Naive thymus-derived CD4-positive, alpha-beta T cell (primary cell): ENCODE data around the gene NPL. TPM values are rescaled to one million over a fixed set of nuclear protein-coding genes. Genes with fewer than 3 reads are reported as not detected.

Experiments used
- ATAC-seq: fragments of 150-1000 bp; cut with Tn5 transposase; 2 replicates; pipeline ENCODE4 v1.10.0; 2021; ENCODE audit warnings: mild to moderate bottlenecking, moderate library complexity
- CTCF ChIA-PET: fragments of 350-600 bp; sonication (Branson Sonifier 250); formaldehyde crosslinking; loops from one replicate; lab custom pipeline; 2021; ENCODE audit warnings: antibody characterized with exemption; lab: Charles Lee
- POLR2A ChIA-PET: fragments of 350-600 bp; sonication (Branson Sonifier 250); formaldehyde crosslinking; loops from one replicate; lab custom pipeline; 2021; ENCODE audit warnings: antibody characterized with exemption, inconsistent platforms; lab: Charles Lee
- DNase-seq, 9 donors: peaks; one replicate each; pipeline versions ENCODE4 v3.0.0 to v3.0.0-alpha.2; 2020 to 2022; ENCODE audit warnings: mixed read lengths in 1 of 9
- H3K27ac ChIP-seq: one replicate; pipeline ENCODE4 v1.7.0; 2013; ENCODE audit warnings: mild to moderate bottlenecking, low read depth, low read length, moderate library complexity
- H3K27me3 ChIP-seq, 2 donors: one replicate each; pipeline ENCODE4 v1.7.0; 2013; ENCODE audit warnings: low read length in 2 of 2, mild to moderate bottlenecking in 2 of 2, moderate library complexity in 2 of 2; ENCODE audit not compliant: control insufficient read depth in 2 of 2, insufficient read depth in 2 of 2
- H3K36me3 ChIP-seq, 3 experiments: 1 replicate in 2 of 3; 2 replicates in 1 of 3; pipeline ENCODE4 v1.7.0; 2013; ENCODE audit warnings: low read length in 3 of 3, mild to moderate bottlenecking in 3 of 3, moderate library complexity in 1 of 3; ENCODE audit not compliant: insufficient read depth in 3 of 3, control insufficient read depth in 2 of 3
- H3K4me1 ChIP-seq, 2 donors: one replicate each; pipeline ENCODE4 v1.7.0; 2013; ENCODE audit warnings: low read length in 2 of 2, mild to moderate bottlenecking in 2 of 2, moderate library complexity in 1 of 2; ENCODE audit not compliant: control insufficient read depth in 2 of 2, insufficient read depth in 2 of 2
- H3K4me3 ChIP-seq: 2 replicates; pipeline ENCODE4 v1.7.0; 2013; ENCODE audit warnings: mild to moderate bottlenecking, low read length
- H3K9me3 ChIP-seq, 3 experiments: 1 replicate in 2 of 3; 2 replicates in 1 of 3; pipeline ENCODE4 v1.7.0; 2013; ENCODE audit warnings: low read length in 3 of 3; ENCODE audit not compliant: control insufficient read depth in 2 of 3
- H3K27ac Mint-ChIP-seq, 9 donors: one replicate each; pipeline ENCODE4 v1.8.0; 2020 to 2022; ENCODE audit warnings: mixed read lengths in 9 of 9, mild to moderate bottlenecking in 8 of 9, moderate library complexity in 5 of 9, inconsistent platforms in 2 of 9
- H3K27me3 Mint-ChIP-seq, 5 donors: one replicate each; pipeline ENCODE4 v1.8.0; 2021 to 2022; ENCODE audit warnings: mixed read lengths in 5 of 5, mild to moderate bottlenecking in 1 of 5
- H3K36me3 Mint-ChIP-seq, 5 donors: one replicate each; pipeline ENCODE4 v1.8.0; 2020 to 2022; ENCODE audit warnings: mixed read lengths in 5 of 5, mild to moderate bottlenecking in 3 of 5, inconsistent platforms in 1 of 5
- H3K4me1 Mint-ChIP-seq, 7 donors: one replicate each; pipeline ENCODE4 v1.8.0; 2020 to 2022; ENCODE audit warnings: mixed read lengths in 7 of 7, mild to moderate bottlenecking in 3 of 7, inconsistent platforms in 1 of 7
- H3K4me3 Mint-ChIP-seq, 10 donors: one replicate each; pipeline ENCODE4 v1.8.0; 2020 to 2022; ENCODE audit warnings: mild to moderate bottlenecking in 10 of 10, mixed read lengths in 10 of 10, moderate library complexity in 6 of 10, inconsistent platforms in 2 of 10
- H3K9me3 Mint-ChIP-seq, 11 donors: one replicate each; pipeline ENCODE4 v1.8.0; 2020 to 2022; ENCODE audit warnings: mixed read lengths in 11 of 11, mild to moderate bottlenecking in 4 of 11, inconsistent platforms in 1 of 11, moderate library complexity in 1 of 11
- intact Hi-C, 2 donors: fragments of 100-400 bp; cut with micrococcal nuclease; formaldehyde crosslinking; loops; one replicate each; pipeline ENCODE4 v1.15.1; 2023
- polyA plus RNA-seq, 2 donors: library from polyadenylated mRNA; unstranded; fragments of 300-500 nt; fragmentation: Illumina TruSeq; gene quantifications; one replicate each; pipeline ENCODE4 v1.2.3, GENCODE V29; 2021
- total RNA-seq, 6 experiments: library from RNA in 5 of 6; stranded (reverse) in 5 of 6; gene quantifications; 1 replicate in 5 of 6; 2 replicates in 1 of 6; pipeline ENCODE4 v1.2.3 and lab custom pipeline; 2021 to 2026

The NPL gene
- total and polyA plus RNA-seq, 7 experiments from 2014 or later = 3.0 to 20.8 (median 6.9) TPM

DNA sequence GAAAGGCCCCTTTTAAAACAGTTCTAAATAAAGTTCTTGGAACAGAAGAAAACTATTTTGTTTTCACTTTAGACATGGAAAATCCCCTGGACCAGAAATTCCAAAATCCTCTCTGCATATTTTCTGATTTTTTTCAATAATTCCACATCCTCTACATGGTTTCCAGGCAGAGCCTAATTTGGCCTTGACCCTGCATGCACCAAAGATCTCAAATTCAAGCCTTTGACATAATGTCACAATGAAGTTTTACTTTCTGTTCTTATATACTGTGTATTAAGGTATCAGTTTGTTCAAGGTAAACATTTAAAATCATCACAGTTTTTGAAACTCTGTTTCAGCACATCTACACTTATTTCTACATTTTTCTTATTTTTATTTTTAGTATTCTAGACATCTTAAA lies 12.2 kb upstream of the NPL start:
- POLR2A ChIA-PET = no interaction called here
- Histone ChIP-seq H3K9me3 (no peaks in the 10 kb centered on the region), H3K4me1 (no peaks in the 10 kb centered on the region), H3K4me3 (no peak overlapping the region), H3K27ac (no peak overlapping the region), H3K27me3 (no peaks in the 10 kb centered on the region), H3K36me3 (no peaks in the 10 kb centered on the region)
- Mint-ChIP-seq H3K27ac (no peak overlapping the region), H3K9me3 (peaks cover 0 to 3% (median 0%) of the 10 kb centered on the region in 11 donors), H3K4me3 (no peak overlapping the region), H3K4me1 (peaks cover 3 to 10% (median 5%) of the 10 kb centered on the region in 7 donors), H3K36me3 (peaks cover 0 to 5% (median 0%) of the 10 kb centered on the region in 5 donors), H3K27me3 (peaks cover 8 to 20% (median 11%) of the 10 kb centered on the region in 5 donors)
- intact Hi-C loops = no loop called here
- DNase-seq = no peak
- CTCF ChIA-PET = interaction anchor here (0.6 to 0.9 kb wide), 2 partner anchors 133 to 177 kb away, joined by 5 read pairs; no protein-coding TSS in a partner anchor
- ATAC-seq = no peak

DNA sequence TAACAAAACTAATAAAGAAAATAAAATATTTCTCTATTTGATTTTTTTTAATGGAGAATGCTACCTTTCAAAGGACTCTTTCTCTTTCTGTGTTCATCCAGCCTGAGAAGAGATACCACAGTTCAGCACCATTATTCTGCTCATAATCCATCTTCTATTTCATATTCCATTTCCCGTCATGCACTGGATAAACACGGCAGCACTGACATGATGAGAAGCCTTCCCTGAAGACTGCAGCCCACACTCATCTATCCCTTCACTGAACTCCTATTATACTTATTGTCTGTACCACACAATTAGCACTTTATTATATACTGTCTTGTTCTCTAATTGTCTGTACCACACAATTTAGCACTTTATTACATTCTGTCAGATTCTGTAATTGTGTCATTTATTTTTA lies 10.7 kb upstream of the NPL start:
- no peak overlapping the region for H3K4me3 Mint-ChIP-seq
- H3K36me3 ChIP-seq = no peaks in the 10 kb centered on the region
- H3K27ac ChIP-seq = no peak overlapping the region
- H3K4me1 ChIP-seq = no peaks in the 10 kb centered on the region
- H3K4me3 ChIP-seq = no peak overlapping the region
- intact Hi-C loops = no loop called here
- H3K9me3 ChIP-seq = no peaks in the 10 kb centered on the region
- H3K27ac Mint-ChIP-seq = no peak overlapping the region
- DNase-seq = no peak
- no peak for ATAC-seq
- no peaks in the 10 kb centered on the region for H3K27me3 ChIP-seq
- peaks cover 4 to 13% (median 5%) of the 10 kb centered on the region in 7 donors for H3K4me1 Mint-ChIP-seq
- peaks cover 0 to 5% (median 0%) of the 10 kb centered on the region in 5 donors for H3K36me3 Mint-ChIP-seq
- ChIA-PET CTCF (no interaction called here), POLR2A (no interaction called here)
- peaks cover 0 to 2% (median 0%) of the 10 kb centered on the region in 11 donors for H3K9me3 Mint-ChIP-seq
- H3K27me3 Mint-ChIP-seq = peaks cover 8 to 16% (median 13%) of the 10 kb centered on the region in 5 donors

DNA sequence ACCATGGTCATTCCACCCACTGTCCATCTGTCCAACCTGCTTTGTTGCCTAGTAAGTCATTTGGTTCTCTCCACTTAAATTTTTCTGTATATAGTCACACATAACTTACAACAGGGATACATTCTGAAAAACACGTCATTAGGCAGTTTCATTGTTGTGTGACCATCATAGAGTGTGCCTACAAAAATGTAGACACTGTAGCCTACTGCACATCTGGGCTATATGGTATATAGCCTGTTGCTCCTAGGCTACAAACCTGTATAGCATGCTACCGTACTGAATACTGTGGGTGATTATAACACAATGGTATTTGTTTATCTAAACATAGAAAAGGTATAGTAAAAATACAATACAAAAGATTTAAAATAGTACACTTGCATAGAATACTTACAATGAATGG lies 10.0 kb upstream of the NPL start:
- no peaks in the 10 kb centered on the region for H3K9me3 Mint-ChIP-seq
- H3K27ac Mint-ChIP-seq = no peak overlapping the region
- no peak overlapping the region for H3K27ac ChIP-seq
- no peak for ATAC-seq
- H3K4me1 ChIP-seq = no peaks in the 10 kb centered on the region
- no peaks in the 10 kb centered on the region for H3K36me3 Mint-ChIP-seq
- peaks cover 4 to 12% (median 6%) of the 10 kb centered on the region in 5 donors for H3K27me3 Mint-ChIP-seq
- POLR2A ChIA-PET = interaction anchor here (0.6 kb wide), 1 partner anchor 809 kb away, joined by 4 read pairs; no protein-coding TSS in a partner anchor
- no peaks in the 10 kb centered on the region for H3K27me3 ChIP-seq
- H3K4me3 Mint-ChIP-seq = no peak overlapping the region
- H3K4me3 ChIP-seq = no peak overlapping the region
- no peaks in the 10 kb centered on the region for H3K9me3 ChIP-seq
- intact Hi-C loops = no loop called here
- CTCF ChIA-PET = interaction anchor here (14.1 kb wide), 1 partner anchor 179 kb away, joined by 403 read pairs; the partner anchor contains the start of gene RGS16
- no peaks in the 10 kb centered on the region for H3K36me3 ChIP-seq
- peaks cover 4 to 13% (median 5%) of the 10 kb centered on the region in 7 donors for H3K4me1 Mint-ChIP-seq
- no peak for DNase-seq

DNA sequence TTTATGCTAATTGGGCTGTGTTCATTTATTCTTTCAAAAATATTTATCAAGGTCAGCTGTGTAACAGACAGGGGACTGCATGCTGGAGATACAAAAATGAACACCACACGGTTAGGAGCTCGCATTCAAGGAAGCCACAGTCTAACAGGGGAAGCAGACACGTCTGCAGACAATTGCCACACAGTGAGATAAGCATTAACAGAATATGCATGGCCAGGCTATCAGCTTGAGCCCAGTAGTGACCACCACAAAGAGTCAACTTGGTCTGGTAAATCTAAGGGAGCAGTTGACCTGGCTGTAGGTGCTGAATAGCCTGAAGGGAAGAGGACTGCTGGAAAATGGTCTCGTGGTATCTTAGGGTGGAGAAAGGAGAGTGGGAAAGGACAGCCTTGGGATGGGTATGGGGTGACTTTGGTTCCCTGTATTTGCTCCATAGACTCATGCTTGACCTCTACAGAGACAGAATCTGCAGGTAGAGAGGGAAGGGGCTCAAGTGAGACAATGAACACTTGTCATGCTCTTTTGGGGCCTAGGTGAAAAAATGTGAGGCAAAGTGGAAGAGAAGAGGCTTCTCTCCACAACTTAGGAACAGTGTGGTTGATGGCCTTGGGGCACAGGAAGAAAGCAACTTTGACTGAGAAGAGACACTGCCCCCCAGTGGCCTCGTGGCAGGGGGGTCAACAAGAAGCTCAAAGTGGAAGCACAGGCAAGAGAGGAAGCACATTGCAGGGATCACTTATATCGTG lies 7.6 kb upstream of the NPL start:
- peak; percentile 84 for ATAC-seq
- peaks cover 0 to 12% (median 0%) of the 10 kb centered on the region in 5 donors for H3K27me3 Mint-ChIP-seq
- intact Hi-C loops = loop anchor here (1.0 to 5.0 kb wide), 3 partner anchors 65 to 640 kb away; no protein-coding TSS in a partner anchor
- Histone ChIP-seq H3K27me3 (no peaks in the 10 kb centered on the region), H3K9me3 (no peaks in the 10 kb centered on the region), H3K4me1 (no peaks in the 10 kb centered on the region), H3K36me3 (no peaks in the 10 kb centered on the region), H3K4me3 (no peak overlapping the region), H3K27ac (no peak overlapping the region)
- H3K9me3 Mint-ChIP-seq = no peaks in the 10 kb centered on the region
- H3K4me3 Mint-ChIP-seq = no peak overlapping the region
- CTCF ChIA-PET = interaction anchor here (0.5 to 14.1 kb wide), 13 partner anchors 9 to 697 kb away, joined by 3 to 403 read pairs (median 4); partner anchors contain the start of genes RGS16 and RNASEL
- H3K36me3 Mint-ChIP-seq = no peaks in the 10 kb centered on the region
- DNase-seq = peak; percentile 33 to 72 (median 54)
- H3K4me1 Mint-ChIP-seq = peaks cover 4 to 20% (median 5%) of the 10 kb centered on the region in 7 donors
- peak overlapping the region in 3 of 9 donors; percentile 33 to 55 (median 39) for H3K27ac Mint-ChIP-seq
- POLR2A ChIA-PET = interaction anchor here (1.4 to 1.8 kb wide), 2 partner anchors 166 to 182 kb away, joined by 3 to 11 read pairs; no protein-coding TSS in a partner anchor

DNA sequence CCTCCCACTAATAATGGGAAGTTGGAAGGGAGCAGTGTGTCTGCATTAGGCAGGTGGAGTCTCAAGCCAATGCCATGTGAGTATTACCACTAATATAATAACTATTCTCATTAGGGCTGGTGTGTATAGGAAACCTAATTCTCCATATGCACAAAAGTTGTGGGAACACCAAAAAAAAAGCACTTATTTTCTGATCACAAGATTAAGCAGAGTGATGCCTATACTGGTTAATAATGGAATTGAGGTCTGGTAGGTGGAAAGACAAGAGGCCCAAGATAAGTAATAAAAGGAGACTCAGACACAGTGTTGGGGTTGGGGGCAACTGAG lies 7.0 kb upstream of the NPL start:
- no peak overlapping the region for H3K4me3 Mint-ChIP-seq
- intact Hi-C loops = loop anchor here (1.0 to 5.0 kb wide), 3 partner anchors 65 to 640 kb away; no protein-coding TSS in a partner anchor
- Histone ChIP-seq H3K27me3 (no peaks in the 10 kb centered on the region), H3K4me1 (no peaks in the 10 kb centered on the region), H3K4me3 (no peak overlapping the region), H3K9me3 (no peaks in the 10 kb centered on the region), H3K27ac (no peak overlapping the region), H3K36me3 (no peaks in the 10 kb centered on the region)
- ChIA-PET CTCF (interaction anchor here (0.5 to 14.1 kb wide), 12 partner anchors 8 to 698 kb away, joined by 3 to 403 read pairs (median 4); partner anchors contain the start of genes RGS16 and RNASEL), POLR2A (interaction anchor here (1.4 to 1.8 kb wide), 2 partner anchors 167 to 183 kb away, joined by 3 to 11 read pairs; no protein-coding TSS in a partner anchor)
- ATAC-seq (no peak), DNase-seq (no peak)
- peaks cover 0 to 16% (median 0%) of the 10 kb centered on the region in 5 donors for H3K27me3 Mint-ChIP-seq
- H3K36me3 Mint-ChIP-seq = no peaks in the 10 kb centered on the region
- no peaks in the 10 kb centered on the region for H3K9me3 Mint-ChIP-seq
- peaks cover 4 to 18% (median 5%) of the 10 kb centered on the region in 7 donors for H3K4me1 Mint-ChIP-seq
- H3K27ac Mint-ChIP-seq = peak overlapping the region in 2 of 9 donors; percentile 39 to 55

DNA sequence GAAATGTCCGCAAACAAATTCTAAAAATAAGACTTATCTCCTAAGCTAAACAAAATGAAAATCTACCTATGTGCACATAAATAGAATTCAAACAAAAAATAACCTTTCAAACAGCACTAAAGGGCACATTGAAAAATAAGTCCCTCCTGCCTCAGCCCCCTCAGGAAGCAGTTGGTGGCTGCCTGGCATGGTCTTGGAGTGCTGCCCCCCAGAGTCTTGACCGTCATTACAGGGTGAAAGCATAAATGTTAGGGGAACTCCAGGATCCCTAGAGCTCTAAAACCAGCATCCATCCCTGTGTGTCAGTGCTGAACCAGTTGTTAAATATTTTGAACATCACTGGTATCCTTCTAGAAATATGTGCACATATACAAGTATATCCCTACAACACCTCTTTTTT lies 6.5 kb upstream of the NPL start:
- CTCF ChIA-PET = interaction anchor here (0.6 to 14.1 kb wide), 8 partner anchors 9 to 195 kb away, joined by 3 to 403 read pairs (median 4); partner anchors contain the start of genes RGS16 and RNASEL
- H3K27ac ChIP-seq = no peak overlapping the region
- peaks cover 0 to 21% (median 0%) of the 10 kb centered on the region in 5 donors for H3K27me3 Mint-ChIP-seq
- no peak overlapping the region for H3K4me3 ChIP-seq
- no peak overlapping the region for H3K4me3 Mint-ChIP-seq
- H3K36me3 Mint-ChIP-seq = no peaks in the 10 kb centered on the region
- no peaks in the 10 kb centered on the region for H3K4me1 ChIP-seq
- no peak overlapping the region for H3K27ac Mint-ChIP-seq
- no peaks in the 10 kb centered on the region for H3K36me3 ChIP-seq
- DNase-seq (no peak), ATAC-seq (no peak)
- no peaks in the 10 kb centered on the region for H3K27me3 ChIP-seq
- POLR2A ChIA-PET = interaction anchor here (1.4 kb wide), 1 partner anchor 167 kb away, joined by 3 read pairs; no protein-coding TSS in a partner anchor
- no peaks in the 10 kb centered on the region for H3K9me3 ChIP-seq
- H3K4me1 Mint-ChIP-seq = peaks cover 4 to 18% (median 5%) of the 10 kb centered on the region in 7 donors
- intact Hi-C loops = loop anchor here (5.0 kb wide), 2 partner anchors 66 to 641 kb away; no protein-coding TSS in a partner anchor
- H3K9me3 Mint-ChIP-seq = no peaks in the 10 kb centered on the region
